RKO (cell line): ENCODE measurements around the gene BMX.
A peak's percentile ranks its signal among the peaks of the same experiment; 100 is the strongest.

ENCODE experiments used
- DNase-seq: peaks from one replicate; pipeline ENCODE4 v3.0.0-alpha.2; 2016; ENCODE audit warnings: low spot score

The BMX gene

GRCh38 chrX:15500497-15500966, at the start of gene BMX:
Gene BMX, plus strand, starts transcription at chrX:15500807. Its CDS starts 7,547 bp downstream, at chrX:15508354.
- DNase-seq = no peak

DNA sequence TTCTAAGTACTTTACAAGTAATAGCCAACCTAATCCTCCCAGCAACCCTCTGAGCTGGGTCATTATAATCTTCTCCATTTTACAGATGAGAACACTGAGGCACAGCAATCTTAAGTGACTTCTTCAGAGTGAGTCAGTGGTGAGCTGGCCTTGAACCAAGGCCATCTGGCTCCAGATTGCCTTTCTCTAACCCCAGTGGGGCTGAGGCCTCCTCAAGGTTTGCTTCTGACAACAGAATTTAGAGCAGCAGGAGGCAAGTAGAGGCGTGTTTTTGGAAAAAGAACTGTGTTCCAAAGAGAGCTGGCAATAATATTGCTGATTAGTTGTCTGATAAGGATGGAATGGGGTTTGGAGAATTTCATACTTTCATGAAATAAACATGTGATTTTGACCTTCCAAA, 48.7 kb upstream of the BMX start:
- no peak for DNase-seq

- DNase-seq = no peak
Measured at GRCh38 chrX:15464704-15465103, 35.9 kb upstream of the BMX start.

DNA sequence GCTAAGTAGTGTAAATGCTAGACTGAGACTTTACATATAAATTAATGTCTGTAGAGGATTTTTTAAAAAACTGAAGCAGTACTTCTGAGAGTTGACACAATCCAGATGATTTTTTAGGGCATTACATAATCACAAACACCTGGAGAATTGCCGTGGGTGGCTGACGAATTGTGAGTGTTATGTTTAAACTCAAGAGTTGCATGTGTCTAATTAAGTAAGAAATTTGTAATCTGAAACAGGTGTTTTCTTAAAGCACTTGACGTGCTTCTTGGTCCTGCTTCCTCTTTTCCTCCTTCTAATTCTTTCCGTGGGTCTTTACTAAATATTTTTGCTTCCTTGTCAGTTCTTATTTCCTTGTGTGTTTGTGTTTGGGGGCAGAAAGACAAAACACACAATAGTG, 35.3 kb upstream of the BMX start:
- DNase-seq = no peak

DNA sequence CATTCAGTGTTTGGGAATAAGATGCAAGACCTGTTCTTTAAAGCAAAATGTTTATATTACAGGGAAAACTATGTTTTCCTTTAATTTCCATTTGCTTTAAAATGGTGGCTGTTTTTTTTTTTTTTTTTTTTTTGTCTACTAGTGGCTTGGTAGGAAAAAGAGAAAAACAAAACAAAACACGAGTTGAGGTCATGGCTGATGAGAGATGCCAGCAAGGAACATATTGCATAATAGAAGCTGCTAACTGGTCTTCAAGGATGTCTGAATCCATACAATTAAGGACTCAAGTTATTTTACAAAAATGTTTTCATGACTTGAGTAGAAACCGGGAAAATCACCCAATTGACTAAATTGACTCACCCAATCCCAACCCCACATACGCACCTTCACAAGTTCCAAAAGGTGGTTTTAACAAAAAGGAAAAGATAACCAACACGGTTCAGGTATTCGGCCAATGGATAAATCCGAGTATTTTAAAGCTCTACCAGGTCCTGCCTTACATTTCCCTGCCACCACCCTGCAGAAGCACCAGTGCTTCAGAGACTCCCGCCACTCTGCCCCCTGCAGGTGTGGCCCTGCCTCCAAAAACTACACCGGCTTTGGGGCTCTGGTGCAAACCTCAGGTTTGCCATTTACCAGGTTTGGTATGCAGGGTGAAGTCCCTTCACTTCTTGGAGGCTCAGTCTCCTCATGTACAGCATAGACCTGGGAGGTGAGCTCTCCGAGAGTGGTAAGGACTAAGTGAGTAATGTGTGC, 34.5 kb upstream of the BMX start:
- no peak for DNase-seq

DNA sequence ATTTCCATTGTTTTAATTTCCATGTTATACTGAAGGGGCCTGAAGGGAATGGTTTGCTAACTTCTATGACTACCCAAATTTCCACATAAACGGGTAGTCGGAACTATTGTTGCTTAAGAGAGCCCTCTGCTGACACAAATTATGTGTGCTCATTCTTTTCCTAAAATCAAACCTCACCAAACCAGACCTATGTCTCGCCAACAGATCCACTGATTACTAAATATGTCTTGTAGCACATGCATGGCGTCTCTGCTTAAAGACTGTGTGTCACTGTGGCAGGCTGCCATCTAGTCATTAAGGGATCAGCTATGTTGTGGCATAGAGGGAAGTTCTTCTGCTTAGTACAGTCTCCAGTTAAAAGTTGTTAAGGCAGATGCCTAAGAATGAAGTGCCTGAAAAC, 32.6 kb upstream of the BMX start:
- peak; percentile 79 for DNase-seq

DNA sequence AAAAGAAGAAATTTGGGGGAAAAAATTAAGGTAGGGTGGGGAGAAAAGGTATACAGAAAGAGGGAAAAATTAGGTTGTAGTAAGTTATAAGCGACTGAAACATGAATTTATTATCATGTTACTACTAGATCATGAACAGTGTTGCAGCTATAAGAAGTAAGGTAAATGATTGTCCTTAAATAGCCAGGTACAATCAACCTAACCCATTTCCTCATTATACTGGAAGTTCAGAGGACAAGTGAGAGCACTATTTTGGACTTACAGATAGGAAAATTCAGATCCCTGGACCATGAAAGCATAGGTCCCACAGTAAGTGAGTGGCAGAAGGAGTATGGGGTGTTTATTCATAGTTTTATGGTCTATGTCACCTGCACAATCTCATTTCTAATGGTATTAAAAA, 31.0 kb upstream of the BMX start:
- no peak for DNase-seq

DNA sequence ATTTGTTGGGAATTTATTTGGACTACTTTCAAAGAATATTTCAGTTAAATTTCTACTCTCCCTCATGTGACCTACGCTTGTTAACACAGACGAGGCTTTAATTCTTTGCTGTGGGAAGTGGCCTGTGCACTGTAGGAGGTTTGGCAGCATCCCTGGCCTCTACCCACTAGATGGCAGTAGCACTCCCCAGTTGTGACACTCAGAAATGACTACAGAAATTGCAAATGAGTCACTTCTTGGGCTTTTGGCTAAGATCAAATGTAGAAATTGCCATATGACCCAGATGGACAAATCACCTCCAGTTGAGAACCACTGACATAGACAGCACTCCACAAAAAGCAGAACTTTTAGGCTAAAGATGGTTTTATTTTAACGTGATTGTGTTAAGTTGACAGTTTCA, 29.6 kb upstream of the BMX start:
- DNase-seq = peak; percentile 80

DNA sequence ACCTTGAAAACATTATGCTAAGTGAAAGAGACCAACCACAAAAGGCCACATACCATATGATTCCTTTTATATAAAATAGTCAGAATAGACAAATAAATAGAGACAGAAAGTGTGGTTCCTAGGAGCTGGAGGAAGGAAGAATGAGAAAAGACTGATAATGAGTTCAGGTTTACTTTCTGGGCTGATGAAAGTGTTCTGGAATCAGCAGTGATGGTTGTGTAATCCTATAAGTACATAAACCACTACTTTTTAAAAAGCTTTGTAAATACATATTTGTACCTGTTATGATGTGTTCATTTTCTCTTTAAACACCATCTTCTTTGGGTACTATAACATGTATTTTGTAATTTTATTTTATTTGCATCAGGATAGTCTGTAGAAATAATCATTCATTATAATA, 28.1 kb upstream of the BMX start:
- DNase-seq = no peak

DNA sequence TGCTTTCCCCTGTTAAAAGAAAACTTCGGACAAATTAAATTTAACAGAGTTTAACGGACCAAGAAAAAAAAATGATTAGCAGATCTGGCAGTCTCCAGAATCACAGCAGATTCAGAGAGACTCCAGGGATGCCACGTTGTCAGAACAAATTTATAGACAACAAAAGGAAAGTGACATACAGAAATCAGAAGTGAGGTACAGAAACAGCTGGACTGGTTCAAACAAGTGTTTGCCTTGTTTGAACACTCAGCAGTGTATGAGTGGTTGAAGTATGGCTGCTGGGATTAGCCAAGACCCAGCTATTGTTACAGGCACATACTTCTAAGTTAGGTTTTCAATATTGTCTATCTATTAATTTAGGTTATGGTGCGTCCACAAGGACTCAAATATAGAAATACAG, 26.6 kb upstream of the BMX start:
- DNase-seq = no peak

DNA sequence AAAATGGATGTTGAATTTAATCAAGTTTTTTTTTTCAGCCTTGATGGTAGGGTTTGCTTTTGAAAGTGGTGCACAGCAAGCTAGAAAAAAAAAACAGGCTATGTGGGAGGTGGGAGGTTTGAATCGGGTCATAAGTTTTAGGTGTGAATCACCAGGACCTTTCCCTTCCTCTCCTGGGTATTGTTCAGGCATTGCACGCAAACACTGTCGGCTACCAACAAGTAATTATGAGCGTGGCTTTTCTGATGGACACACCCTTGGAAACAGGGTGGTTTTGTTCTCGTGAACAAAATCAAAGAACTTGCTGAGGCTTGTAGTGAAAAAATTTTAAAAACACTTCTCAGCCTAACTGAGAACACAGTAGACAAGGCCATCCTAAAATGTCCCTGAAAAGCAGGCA, 25.6 kb upstream of the BMX start:
- DNase-seq = no peak

- DNase-seq = no peak
Measured at GRCh38 chrX:15475486-15475885, 25.1 kb upstream of the BMX start.

DNA sequence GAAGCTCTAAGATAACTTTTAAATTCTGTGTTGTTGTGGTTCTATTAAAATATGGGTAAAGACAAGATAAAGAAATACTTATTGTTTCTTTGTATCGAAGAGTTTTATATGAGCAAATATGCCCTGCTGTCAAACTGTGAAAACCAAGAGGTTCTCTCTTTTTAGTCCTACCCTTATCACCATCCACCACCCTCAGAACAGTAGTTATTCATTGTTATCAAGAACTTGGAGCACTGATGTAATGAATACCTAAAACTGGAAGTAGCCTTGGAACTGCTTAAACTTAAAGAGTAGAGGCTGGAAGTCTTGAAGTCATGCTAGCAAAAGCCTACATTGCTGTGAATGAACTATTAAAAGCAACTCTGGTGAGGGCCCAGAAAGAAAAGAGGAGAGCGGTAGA, 16.7 kb upstream of the BMX start:
- no peak for DNase-seq

DNA sequence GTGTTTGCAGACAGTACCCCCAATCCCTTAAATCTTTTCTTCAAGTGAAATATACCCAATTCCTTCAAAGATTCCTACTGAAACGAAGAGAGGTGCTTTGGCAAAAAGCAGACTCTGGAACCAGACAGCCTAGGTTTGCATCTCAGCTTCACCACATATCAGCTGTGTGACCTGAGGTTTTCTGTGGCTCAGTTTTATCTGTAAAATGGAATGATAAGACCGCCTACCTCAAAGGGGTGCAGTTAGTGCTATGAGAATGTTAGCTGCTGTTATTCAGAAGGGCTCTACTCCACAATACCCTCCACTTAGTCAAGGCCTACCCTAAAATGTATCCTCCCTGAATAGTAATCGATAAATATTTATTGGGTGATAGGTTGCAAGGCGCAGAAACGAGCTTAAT, 8.1 kb upstream of the BMX start:
- no peak for DNase-seq

DNA sequence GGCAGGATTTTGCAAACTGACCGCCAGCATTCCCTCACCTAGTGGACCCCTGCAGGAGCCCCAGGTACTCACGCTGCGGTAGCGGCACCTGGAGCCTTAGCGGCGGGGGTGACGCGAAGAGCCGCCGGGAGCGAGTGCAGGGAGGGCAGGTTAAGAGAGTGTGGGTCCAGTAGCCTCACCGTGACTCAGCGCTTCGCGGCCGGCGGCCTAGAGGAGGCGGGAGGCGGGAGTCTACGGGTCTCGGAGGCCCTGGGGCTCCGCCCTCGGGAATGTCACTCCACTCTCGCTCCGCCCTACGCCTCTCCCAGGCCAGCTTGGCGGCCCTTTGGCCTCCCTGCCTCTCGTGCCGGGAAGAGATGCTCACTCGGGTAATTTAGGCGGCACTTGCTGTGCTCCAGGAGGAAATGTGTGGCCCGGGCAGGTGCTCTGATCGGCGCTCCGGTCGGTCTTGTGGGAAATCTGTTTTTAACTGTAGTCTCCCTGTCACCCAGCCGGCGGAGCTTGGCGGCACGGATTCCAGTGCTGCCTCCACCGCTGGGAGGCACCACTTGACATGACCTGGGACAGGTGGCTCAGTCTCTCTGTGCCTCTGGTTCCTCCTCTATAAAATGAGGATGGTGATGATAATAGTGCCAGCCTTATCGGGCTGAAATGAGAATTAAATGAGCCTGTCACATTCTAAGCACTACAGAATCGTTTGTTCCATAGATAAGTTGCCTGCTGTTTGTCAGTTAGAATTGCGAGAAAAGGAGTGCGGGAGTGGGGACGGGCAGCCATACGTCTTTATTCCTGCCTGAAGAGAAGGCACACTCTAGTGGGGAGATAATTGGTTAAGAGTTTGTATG, 7.3 kb upstream of the BMX start, which contains the start of gene PIR:
PIR (minus strand) TSS at position 216 of the 845 bp plus-strand sequence. CDS start 2,076 bp downstream, outside the sequence.
- DNase-seq = peak; percentile 85

DNA sequence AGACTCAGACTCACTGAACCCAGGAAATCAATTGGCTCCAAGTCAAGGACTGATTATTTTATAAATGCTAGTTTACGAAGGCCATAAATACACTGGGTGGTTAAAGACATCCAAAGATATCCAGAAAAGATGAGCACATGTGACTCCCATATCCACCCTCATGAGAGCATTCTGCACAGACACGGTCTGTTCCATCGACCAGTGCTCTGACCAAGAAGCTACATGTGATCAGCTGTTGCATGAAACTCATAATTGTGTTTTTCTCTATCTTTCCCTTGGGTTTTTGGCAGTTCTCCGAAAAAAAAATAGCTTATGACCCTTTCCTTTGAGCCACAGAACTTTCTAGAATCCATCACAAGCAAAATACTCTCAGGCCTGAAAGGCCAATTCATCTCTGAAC, 4.8 kb upstream of the BMX start:
- DNase-seq = no peak

GRCh38 chrX:15496824-15497223, 3.8 kb upstream of the BMX start:
- no peak for DNase-seq

GRCh38 chrX:15497865-15498264, 2.7 kb upstream of the BMX start:
- DNase-seq = peak; percentile 60

DNA sequence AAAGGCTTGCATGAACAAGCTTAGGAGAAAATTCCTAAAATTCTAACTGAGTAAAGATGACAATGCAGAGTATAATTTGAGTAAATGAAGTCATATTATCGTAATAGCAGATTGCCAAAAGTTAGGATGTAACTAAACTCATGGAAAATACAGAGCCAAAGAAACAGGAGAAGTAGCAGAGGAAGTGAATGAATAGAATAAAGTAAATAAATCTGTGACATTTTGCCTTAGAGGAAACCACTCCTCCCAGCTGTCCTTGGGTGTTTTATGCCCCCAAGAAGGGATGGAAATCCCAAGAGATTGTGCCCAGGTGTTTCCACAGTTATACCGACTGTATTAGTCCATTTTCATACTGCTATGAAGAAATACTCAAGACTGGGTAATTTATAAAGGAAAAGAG, 1.9 kb upstream of the BMX start:
- DNase-seq = no peak

GRCh38 chrX:15499976-15500375, 631 bp upstream of the BMX start:
- no peak for DNase-seq

GRCh38 chrX:15501506-15501905, 899 bp downstream of the BMX start:
- no peak for DNase-seq

- DNase-seq = no peak
Measured at GRCh38 chrX:15504661-15505060, 4.1 kb downstream of the BMX start.

DNA sequence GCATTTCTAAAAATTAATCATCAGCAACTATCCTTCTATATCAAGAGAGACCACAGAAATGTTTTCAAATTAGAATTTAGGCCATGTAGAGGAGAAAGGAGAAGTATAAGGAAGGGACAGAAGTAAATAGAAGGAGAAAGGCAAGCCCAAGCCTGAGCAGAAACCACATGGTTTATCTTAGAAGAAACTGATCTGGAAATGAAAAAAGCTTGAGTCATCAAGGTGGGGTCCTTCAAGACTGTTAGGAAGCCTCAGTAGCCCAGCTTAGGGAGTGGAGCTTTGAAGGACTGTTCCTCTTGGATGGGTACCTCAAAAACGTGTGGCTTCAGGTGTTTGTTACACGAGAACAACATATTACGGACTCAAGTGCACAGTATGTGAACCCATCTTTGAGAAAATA, 4.5 kb downstream of the BMX start:
- DNase-seq = no peak
